Skin of body (tissue), 1 donor: ENCODE data around the gene PHF10. TPM values are rescaled to one million over a fixed set of nuclear protein-coding genes. Genes with fewer than 3 reads are reported as not detected.

Experiments used
- total RNA-seq: library from RNA; depleted of rRNA; stranded (reverse); fragments of >200 nt; gene quantifications from one replicate; pipeline ENCODE4 v1.2.3, GENCODE V29; 2014

Gene PHF10
- total RNA-seq, 1 donor from 2014 or later: 46.4 TPM

Other genes with a start within 250 kb of the PHF10 start
- gene WDR27, start 22.5 kb downstream of the PHF10 start, total RNA-seq: 32.8 TPM
- 22.0 TPM for gene C6orf120, start 22.4 kb downstream of the PHF10 start, total RNA-seq
- 2.0 TPM for gene DYNLT2, start 27.1 kb upstream of the PHF10 start, total RNA-seq
- 18.7 TPM for gene ERMARD, start 27.1 kb upstream of the PHF10 start, total RNA-seq